IPS-15b (cell line): ENCODE measurements around the gene LY6G6C.
A peak's percentile ranks its signal among the peaks of the same experiment; 100 is the strongest.

Source experiments
- H3K27me3 ChIP-seq: one replicate; pipeline ENCODE4 v1.6.1; 2013; ENCODE audit warnings: low read length; ENCODE audit not compliant: control insufficient read depth, insufficient read depth
- H3K36me3 ChIP-seq: one replicate; pipeline ENCODE4 v1.6.1; 2013; ENCODE audit warnings: low read length; ENCODE audit not compliant: control insufficient read depth, insufficient read depth
- H3K4me1 ChIP-seq: one replicate; pipeline ENCODE4 v1.6.1; 2013; ENCODE audit warnings: mild to moderate bottlenecking, low read length; ENCODE audit not compliant: control insufficient read depth, insufficient read depth
- H3K4me3 ChIP-seq: one replicate; pipeline ENCODE4 v1.5.1; 2013; ENCODE audit warnings: low read depth, low read length
- H3K9ac ChIP-seq: one replicate; pipeline ENCODE4 v1.6.1; 2013; ENCODE audit warnings: low read depth, mild to moderate bottlenecking, low read length
- H3K9me3 ChIP-seq: one replicate; pipeline ENCODE4 v1.6.1; 2013; ENCODE audit warnings: mild to moderate bottlenecking, low read length; ENCODE audit not compliant: control insufficient read depth, insufficient read depth

The LY6G6C gene

GRCh38 chr6:31739639-31740396 lies 18.3 kb upstream of the LY6G6C start, which contains the start of gene MSH5:
TSS of gene MSH5 (plus strand) at chr6:31740005. CDS start at chr6:31740467, 462 bp downstream.
- no peaks in the 10 kb centered on the region for H3K9me3 ChIP-seq
- H3K4me3 ChIP-seq: peak within 1 kb of the TSS; percentile 85
- peak within 1 kb of the TSS; percentile 93 for H3K9ac ChIP-seq
- no peaks in the 10 kb centered on the region for H3K27me3 ChIP-seq
- peaks cover 8% of the 10 kb centered on the region for H3K36me3 ChIP-seq
- H3K4me1 ChIP-seq: peaks cover 14% of the 10 kb centered on the region

GRCh38 chr6:31737991-31738979 lies 16.7 kb upstream of the LY6G6C start:
- no peaks in the 10 kb centered on the region for H3K9me3 ChIP-seq
- no peaks in the 10 kb centered on the region for H3K27me3 ChIP-seq
- peaks cover 17% of the 10 kb centered on the region for H3K36me3 ChIP-seq
- H3K4me3 ChIP-seq: peak overlapping the region; percentile 31
- peaks cover 19% of the 10 kb centered on the region for H3K4me1 ChIP-seq
- no peak overlapping the region for H3K9ac ChIP-seq

- no peak overlapping the region for H3K9ac ChIP-seq
- no peaks in the 10 kb centered on the region for H3K9me3 ChIP-seq
- peak overlapping the region; percentile 31 for H3K4me3 ChIP-seq
- peaks cover 19% of the 10 kb centered on the region for H3K4me1 ChIP-seq
- H3K27me3 ChIP-seq: no peaks in the 10 kb centered on the region
- H3K36me3 ChIP-seq: peaks cover 17% of the 10 kb centered on the region
Observed at GRCh38 chr6:31737315-31737990, 15.9 kb upstream of the LY6G6C start.

- Histone ChIP-seq H3K4me3 (peak overlapping the region; percentile 98), H3K9ac (no peak overlapping the region), H3K4me1 (peaks cover 19% of the 10 kb centered on the region), H3K9me3 (no peaks in the 10 kb centered on the region), H3K36me3 (peaks cover 13% of the 10 kb centered on the region), H3K27me3 (no peaks in the 10 kb centered on the region)
Observed at GRCh38 chr6:31736768-31737314, 15.3 kb upstream of the LY6G6C start.

DNA sequence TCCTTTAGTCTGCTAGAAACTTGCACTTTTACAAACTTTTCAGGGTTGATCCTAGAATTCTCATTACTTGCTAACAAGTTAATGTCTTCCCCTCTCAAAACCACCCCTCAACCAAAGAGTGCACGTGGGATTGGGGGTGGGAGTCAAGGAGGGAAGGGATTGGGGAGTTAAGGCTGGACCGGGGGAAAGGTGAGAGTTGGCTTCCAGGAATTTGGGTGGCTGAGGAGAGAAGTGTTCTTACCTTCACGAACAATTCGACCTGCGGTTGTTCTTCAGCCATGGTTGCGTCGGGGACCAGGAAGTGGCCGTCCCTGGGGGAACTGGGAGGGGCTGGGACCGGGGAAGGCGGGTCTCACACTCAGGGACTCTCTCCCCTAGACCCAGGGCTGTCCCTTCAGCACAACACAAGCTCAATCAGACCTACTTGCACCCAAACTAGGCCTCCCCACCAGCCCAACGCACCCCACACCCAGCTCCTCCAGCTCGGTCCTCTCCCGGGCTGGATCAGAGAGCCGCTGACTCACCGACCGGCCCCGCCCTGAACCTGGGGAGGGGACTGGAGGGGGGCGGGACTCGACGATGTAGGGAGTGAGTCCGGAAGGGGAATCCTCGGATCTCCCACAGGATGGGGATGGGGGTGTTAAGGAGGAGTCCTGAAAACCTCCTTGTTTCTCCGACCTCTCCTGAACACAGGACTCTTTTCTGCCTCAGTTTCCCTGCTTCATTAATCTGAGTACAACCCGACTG lies 14.6 kb upstream of the LY6G6C start, which contains the start of gene CLIC1:
CLIC1 (minus strand) TSS at position 510 of the 747 bp plus-strand sequence; CDS start at position 280, 230 bp downstream.
- Histone ChIP-seq H3K36me3 (peaks cover 11% of the 10 kb centered on the region), H3K9me3 (no peaks in the 10 kb centered on the region), H3K27me3 (no peaks in the 10 kb centered on the region), H3K9ac (peak within 1 kb of the TSS; percentile 82), H3K4me3 (peak within 1 kb of the TSS; percentile 98), H3K4me1 (peaks cover 19% of the 10 kb centered on the region)

GRCh38 chr6:31734821-31735406 lies 13.4 kb upstream of the LY6G6C start:
- Histone ChIP-seq H3K9me3 (no peaks in the 10 kb centered on the region), H3K4me1 (peaks cover 15% of the 10 kb centered on the region), H3K9ac (peak overlapping the region; percentile 82), H3K27me3 (no peaks in the 10 kb centered on the region), H3K36me3 (peaks cover 15% of the 10 kb centered on the region), H3K4me3 (peak overlapping the region; percentile 98)

DNA sequence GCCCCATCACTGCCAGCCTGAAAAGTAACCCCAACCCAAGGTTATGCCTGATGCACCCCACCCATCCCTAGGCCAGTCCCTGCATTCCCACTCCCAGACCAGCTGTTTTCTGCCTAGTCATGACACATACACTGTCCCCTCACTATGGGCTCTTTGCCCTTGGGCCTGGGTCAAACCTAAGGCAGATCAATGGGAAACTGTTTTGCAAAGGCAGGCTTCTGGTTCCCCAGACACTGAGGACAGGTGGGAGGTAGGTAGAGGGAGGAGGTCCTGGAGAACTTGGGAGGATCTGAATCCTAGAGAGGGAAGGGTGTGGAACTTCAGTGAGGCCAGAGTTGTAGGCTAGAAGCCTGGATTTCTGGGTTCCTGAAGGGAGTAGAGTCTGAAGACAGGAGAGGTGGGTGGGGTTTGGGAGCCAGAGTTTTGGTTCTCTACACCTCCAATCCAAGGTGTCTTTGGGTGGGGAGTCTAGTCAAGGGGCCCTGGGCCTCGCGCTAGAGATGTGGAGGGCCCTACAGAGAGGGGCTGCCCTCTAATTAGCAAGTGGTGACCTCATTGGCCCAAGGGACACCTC lies 12.8 kb upstream of the LY6G6C start:
- Histone ChIP-seq H3K9me3 (no peaks in the 10 kb centered on the region), H3K4me1 (peaks cover 15% of the 10 kb centered on the region), H3K36me3 (peaks cover 15% of the 10 kb centered on the region)

GRCh38 chr6:31733734-31734133 lies 12.2 kb upstream of the LY6G6C start:
- no peak overlapping the region for H3K4me3 ChIP-seq
- H3K9ac ChIP-seq: no peak overlapping the region
- peaks cover 15% of the 10 kb centered on the region for H3K4me1 ChIP-seq
- no peaks in the 10 kb centered on the region for H3K27me3 ChIP-seq
- H3K9me3 ChIP-seq: no peaks in the 10 kb centered on the region
- peaks cover 15% of the 10 kb centered on the region for H3K36me3 ChIP-seq

More for the DNA sequence above, 12.8 kb upstream of the LY6G6C start:
- no peak overlapping the region for H3K9ac ChIP-seq
- H3K4me3 ChIP-seq: peak overlapping the region; percentile 98
- H3K27me3 ChIP-seq: no peaks in the 10 kb centered on the region

DNA sequence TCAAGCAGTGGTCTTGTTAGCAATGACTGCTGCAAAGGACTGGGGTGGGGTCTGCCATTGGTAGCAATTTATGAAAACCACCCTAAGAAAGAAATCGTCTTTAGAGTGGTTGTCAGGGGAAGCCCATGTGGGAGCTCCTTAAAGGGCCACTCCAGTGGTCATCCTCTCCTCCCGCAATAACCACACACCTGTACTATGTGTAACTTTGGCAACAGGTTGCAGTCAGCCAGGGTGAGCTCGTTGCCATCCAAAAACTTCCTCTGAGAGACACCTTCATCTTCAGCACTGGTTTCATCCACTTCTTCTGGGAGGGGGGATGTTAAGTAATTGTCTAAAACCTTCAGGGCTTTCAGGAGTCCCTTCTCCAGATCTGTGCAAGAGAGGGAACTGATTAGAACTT lies 10.5 kb upstream of the LY6G6C start:
- Histone ChIP-seq H3K27me3 (no peaks in the 10 kb centered on the region), H3K4me3 (no peak overlapping the region)

DNA sequence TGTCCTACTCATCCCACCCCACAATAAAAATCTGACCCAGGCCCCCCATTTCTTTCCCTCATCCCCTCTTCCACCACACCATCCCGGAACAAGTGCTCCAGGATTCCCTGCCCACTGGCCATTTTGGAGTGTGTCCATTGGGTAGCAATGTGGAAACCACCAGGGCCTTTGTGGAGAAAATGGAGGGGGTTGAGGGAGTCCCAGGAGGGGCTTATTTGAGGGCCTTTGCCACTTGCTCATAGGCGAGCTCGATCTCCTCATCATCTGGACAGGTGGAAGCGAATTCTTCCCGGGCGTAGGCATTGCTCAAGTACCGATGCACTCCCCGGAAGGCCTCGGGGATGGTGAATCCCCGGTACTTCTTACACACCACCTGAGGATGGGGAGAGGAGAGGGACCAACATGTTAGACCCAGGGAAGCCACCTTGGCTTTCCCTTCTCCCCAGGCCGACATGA lies 9.1 kb upstream of the LY6G6C start:
- H3K4me3 ChIP-seq: peak overlapping the region; percentile 93
- H3K9me3 ChIP-seq: no peaks in the 10 kb centered on the region
- no peaks in the 10 kb centered on the region for H3K27me3 ChIP-seq
- no peak overlapping the region for H3K9ac ChIP-seq
- H3K4me1 ChIP-seq: peaks cover 5% of the 10 kb centered on the region
- peaks cover 19% of the 10 kb centered on the region for H3K36me3 ChIP-seq

More for the DNA sequence above, 10.5 kb upstream of the LY6G6C start:
- Histone ChIP-seq H3K9me3 (no peaks in the 10 kb centered on the region), H3K9ac (no peak overlapping the region), H3K36me3 (peaks cover 15% of the 10 kb centered on the region), H3K4me1 (peaks cover 9% of the 10 kb centered on the region)
